Activated CD4-positive, alpha-beta T cell treated with anti-CD3 and anti-CD28 coated beads, Interleukin-2, Interleukin-6, amounts not matched to agents 100 ng/mL and 50 ng/mL, durations not matched to agents 16 hours and 8 hours (primary cell): ENCODE measurements around the gene VMP1.
A peak's percentile ranks its signal among the peaks of the same experiment; 100 is the strongest.
"Not testable (repeated sequence)": the region's sequence is repeated elsewhere in the genome, so short reads cannot be mapped to it uniquely, and the experiment has no call there.

Experiments used
- DNase-seq: peaks from one replicate; pipeline ENCODE4 v3.0.0-alpha.2; 2020

VMP1 gene

DNA sequence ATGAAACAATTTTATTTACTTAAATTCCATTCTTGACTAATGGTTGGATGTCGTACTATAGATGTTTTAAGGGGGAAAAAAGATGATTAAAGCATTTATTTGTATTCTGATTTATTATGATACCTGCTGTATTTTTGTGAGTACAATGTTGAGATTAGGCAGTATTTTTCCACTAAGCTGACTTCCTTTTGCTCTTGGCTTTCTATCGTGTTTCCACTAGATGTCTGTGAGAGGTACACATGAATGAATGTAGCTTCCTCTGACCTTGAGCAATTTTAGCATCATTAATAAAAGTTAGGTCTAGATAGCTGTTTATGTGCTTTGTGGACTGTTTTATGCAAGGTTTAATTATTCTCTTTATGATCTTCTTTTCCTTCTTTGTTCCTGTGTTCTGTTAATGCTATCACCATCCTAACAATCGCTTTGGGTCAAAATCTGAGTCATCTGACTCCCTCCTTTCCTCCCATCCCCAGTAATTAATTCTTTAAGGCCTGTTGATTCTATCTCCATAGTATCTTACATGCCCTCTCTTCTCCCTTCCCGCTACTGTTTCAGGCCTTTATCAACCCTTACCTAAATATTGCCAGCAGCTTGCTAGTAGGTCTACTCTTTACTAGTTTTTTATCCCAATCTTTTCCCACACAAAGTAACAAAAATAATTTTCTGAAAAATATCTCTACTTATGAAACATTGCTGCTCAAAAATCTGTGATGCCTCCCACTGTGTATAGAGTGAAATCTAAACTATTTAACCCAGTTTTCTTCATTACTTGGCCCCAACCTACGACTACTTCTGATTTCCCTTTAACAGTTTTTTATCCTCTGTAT, 76.0 kb downstream of the VMP1 start:
- DNase-seq: peak; percentile 57

DNA sequence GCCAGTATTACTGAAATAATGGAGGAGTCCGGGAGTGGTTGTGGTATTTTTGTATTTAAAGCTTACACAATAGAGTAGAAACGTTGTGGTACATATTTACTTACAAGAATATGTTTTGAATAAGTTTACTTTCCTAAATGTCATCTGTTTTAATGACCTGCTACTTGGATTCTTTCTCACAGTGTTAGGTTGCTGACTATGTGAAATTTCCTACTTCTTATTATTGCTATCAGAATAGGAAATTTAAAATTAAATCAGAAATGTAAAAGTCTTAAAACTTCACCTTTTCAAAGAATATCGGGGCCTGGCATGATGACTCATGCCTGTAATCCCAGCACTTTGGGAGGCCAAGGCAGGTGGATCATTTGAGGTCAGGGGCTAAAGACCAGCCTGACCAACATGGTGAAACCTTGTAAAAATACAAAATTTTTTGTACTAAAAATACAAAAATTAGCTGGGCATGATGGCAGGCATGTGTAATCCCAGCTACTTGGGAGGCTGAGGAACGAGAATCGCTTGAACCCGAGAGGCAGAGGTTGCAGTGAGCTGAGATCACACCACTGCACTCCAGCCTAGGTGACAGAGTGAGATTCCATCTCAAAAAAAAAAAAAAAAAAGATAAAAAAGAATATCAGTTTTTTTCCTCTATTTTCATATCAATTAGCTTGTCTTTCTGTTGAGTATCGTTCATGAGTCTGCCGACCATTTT, 77.8 kb downstream of the VMP1 start:
- peak; percentile 50 for DNase-seq

DNA sequence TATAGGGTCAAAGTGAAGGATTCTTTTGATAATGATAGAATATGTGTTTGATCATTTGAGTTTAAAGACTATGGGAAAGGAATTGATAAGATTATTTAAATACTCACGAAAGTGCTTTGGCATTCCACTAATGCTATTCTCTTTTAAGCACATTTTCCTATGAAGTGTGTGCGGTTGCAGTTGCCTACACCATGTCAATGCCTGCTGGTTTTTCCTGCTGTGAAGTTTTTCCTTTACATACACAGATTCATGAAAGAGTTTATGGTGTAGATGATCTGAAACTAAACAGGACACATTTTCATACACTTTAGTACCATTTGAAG, 78.7 kb downstream of the VMP1 start:
- no peak for DNase-seq

DNA sequence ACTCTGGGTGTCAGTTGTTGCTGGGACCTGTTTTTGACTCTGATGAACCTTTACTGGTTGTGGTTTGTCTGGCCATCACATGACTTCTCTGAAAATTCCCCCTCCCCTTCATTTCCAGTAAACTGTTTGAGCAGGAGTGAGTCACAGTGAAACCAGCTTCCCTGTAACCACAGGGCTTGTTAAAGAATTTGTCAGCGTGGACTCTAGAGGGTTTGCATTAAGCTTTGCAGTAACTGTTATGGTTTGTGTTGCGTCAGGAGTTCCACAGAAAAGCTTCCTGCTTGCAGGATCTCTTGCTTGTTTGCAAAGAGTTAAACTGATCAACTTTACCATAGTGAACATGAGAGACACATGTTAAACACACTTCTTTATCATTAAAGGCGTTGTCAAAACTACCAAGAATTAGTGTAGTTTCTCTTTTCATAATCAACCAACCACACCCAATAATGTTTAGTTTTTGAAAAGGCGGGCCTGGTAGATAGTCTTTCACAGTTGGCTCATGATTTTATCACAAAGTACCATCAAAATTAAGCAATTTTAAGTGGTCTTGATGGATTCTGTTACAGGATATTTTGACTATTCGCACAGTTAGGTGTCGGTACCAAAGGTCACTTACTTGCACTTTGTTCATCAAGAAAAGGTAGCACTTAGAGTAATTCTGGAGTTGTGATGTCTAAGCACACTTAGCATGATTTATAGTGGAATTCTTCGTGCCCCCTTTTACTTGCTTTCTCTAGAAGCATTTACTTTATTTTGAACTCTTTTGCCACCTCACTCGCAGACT, 79.3 kb downstream of the VMP1 start:
- DNase-seq: peak; percentile 97

DNA sequence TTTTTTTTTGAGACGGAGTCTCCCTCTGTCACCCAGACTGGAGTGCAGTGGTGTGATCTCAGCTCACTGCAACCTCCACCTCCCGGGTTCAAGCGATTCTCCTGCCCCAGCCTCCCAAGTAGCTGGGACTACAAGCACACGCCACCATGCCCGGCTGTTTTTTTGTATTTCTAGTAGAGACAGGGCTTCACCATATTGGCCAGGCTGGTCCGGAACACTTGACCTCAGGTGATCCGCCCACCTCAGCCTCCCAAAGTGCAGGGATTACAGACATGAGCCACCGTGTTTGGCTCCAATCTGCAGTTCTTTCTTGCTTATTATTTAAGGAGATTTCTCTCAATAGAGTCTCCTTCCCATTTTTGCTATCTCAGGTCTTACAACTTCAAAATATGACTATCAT, 82.4 kb downstream of the VMP1 start:
- not testable (repeated sequence) for DNase-seq

DNA sequence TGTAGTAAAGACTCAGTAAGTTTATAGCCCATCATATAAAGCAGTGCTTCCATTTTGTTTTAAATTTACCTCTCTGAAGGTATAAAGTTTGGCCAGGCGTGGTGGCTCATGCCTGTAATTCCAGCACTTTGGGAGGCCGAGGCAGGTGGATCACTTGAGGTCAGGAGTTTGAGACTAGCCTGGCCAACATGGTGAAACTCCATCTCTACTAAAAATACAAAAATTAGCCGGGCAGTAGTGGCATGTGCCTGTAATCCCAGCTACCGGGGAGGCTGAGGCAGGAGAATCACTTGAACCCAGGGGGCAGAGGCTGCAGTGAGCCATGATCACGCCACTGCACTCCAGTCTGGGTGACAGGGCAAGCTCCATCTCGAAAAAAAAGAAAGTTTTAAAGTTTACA, 83.0 kb downstream of the VMP1 start:
- not testable (repeated sequence) for DNase-seq

DNA sequence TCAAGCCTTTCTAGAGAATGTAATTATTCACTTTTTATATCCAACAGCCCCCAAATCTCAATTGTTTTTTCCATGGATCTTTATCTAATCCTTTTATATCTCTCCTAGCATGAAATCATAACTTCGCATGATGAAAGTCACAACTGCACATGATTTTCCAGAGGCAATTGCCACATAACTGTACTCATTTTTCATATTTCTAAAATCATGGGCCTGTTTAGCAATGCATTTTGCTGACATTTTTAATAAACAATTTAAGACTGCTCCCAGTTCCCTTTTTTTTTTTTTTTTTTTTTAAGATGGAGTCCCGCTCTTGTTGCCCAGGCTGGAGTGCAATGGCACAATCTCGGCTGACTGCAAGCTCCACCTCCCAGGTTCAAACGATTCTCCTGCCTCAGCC, 83.5 kb downstream of the VMP1 start:
- no peak for DNase-seq

DNA sequence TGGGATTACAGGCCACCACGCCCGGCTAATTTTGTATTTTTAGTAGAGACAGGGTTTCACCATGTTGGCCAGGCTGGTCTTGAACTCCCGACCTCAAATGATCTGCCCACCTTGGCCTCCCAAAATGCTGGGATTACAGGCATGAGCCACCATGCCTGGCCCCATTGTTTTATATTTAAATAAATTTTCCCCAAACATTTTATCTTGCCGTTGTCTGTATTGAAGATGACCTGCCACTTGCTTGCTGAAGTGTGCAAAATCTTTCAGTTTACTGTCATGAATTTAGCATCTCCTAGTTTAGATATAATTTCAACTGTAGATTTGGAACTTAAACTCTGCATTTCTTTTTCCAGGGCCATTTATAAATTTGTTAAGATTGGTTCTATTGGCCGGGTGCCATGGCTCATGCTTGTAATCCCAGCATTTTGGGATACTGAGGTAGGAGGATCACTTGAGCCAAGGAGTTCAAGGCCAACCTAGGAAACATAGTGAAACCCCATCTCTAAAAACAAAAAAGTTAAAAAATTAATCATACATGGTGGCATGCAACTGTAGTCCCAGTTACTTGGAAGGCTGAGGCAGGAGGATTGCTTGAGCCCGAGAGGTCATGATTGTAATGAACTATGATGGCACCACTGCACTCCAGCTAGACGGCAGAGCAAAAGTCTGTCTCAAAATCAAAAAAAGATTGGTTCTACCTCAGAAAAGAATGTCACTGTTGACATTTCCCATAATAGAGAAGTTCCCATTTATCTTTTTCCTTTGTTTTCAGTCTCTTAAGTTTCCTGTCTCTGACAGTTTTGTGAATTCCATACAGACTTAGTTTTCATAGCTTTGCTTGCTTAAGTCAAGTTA, 84.4 kb downstream of the VMP1 start:
- DNase-seq: no peak

DNA sequence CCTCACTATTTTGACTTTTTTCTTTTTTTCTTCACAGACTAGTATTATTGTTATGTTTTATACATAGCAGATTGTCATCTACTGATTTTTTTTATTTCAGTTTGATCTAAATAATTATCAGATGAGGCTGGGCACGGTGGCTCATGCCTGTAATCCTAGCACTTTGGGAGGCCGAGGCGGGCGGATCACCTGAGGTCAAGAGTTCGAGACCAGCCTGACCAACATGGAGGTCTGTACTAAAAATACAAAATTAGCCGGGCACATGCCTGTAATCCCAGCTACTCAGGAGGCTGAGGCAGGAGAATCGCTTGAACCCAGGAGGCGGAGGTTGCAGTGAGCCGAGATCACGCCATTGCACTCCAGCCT, 85.0 kb downstream of the VMP1 start:
- not testable (repeated sequence) for DNase-seq

DNA sequence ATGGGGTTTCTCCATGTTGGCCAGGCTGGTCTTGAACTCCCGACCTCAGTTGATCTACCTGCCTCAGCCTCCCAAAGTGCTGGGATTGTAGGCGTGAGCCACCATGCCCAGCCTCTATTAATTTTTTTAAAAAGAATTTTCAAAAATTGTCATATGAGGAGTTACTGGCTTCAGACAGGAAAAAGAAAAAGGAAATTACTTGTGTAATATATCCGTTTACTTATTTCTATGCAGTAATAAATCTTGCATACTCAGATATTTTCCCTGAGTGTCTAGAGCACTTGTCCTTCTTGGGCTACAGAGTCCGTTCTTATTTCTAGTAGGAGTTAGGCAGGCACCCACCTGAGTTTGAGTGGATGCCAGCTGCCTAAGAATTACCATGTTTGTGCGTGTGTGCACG, 85.8 kb downstream of the VMP1 start:
- DNase-seq: no peak

DNA sequence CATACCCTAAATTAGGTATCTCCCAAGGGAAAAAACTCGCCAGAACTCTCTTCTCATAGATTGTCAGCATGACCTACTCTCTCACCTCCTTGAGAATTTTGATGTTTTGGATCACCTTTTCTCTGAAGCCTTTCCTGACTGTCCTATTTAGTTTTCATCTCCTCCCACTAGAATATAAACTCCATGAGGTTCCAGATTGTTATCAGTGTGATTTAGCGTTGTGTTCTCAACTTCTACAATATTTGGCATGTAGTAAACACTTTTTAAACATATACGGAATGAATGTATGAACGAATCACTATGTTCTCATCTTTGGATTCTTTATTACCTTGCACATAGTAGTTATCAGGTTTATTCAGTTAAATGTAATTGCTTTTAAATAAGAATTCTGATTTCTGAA, 88.7 kb downstream of the VMP1 start:
- DNase-seq: no peak

DNA sequence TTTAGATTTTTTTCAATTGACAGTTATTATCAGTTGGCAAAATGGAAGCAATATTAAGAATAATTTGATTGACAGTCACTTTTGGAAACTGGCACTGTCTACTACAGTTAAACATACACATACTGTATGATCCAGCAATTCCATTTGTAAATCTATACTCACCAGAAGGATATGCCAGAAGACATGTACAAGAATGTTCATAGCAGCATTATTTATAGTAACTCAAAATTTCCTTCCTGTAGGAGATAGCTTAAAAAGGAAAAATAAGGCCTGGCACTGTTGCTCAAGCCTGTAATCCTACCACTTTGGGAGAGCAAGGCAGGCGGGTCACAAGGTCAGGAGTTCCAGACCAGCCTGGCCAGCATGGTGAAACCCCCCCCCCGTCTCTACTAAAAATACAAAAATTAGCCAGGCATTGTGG, 89.3 kb downstream of the VMP1 start:
- DNase-seq: no peak

DNA sequence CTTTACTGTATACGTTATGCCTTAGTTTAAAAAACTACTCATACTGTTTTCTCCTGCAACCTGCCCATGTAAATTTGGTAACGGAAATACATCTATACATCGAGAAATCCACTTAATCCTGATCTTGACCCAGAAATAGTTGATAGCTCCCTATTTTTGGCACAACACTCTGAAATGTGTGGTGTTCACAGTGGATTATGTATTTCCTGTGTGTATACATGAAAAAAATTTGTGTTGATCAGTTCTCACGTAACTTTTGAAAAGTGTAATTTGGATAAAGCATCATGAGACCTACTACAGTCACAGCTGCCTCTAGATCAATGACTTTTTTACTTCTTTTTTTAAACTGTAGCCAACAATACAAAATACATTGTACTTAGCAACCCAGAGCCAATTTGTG, 90.7 kb downstream of the VMP1 start:
- no peak for DNase-seq

DNA sequence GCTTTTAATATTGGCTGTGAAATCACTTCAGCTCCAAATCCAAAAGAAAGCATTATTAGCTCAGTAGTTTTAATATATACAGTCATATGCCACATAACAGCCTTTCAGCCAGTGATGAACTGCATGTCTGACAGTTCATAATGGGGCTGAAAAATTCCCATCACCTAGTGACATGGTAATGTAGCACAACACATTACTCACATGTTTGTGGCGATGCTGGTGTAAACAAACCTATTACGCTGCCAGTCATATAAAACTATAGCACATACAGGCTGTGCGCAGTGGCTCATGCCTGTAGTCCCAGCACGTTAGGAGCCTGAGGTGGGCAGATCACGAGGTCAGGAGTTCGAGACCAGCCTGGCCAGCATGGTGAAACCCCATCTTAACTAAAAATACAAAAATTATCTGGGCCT, 93.1 kb downstream of the VMP1 start:
- no peak for DNase-seq

DNA sequence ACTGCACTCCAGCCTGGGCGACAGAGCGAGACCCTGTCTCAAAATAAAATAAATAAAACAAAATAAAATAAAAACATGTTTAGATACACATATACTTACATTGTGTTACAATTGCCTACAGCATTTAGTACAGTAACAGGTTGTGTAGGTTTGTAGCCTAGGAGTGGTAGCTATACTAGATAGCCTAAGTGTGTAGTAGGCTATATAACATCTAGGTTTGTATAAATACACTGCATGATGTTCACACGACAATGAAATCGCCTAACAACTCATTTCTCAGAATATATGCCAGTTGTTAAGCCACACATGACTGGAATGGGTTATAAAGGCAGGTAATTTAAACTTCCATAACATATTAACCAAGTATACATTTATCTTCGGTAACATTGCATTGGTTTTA, 94.7 kb downstream of the VMP1 start:
- no peak for DNase-seq

DNA sequence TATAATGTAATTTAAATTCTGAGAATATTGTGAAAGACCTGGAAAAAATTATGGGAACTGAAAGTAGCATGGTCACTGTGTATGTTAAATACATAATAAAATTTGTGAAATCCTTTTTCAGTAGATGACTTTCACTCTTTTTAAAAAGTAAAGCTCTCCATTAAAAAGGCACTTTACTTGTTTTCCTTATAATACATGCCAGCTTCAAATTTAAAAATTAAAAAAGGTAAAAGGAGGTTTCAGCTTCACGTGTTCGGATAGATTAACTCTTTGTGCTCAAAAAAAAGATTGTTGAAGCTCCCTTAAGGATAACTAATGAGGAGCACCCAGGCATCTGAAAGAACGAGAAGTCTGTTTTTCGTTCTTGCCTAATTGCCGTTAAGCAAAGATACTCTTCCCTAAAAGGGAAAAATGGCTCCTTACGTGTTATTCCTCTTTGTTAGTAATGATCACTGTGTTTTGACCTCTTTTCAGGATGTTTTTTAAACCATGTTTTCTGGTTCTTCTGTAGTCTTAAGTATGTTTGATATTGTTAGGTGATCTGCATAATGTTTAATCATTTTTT, 97.5 kb downstream of the VMP1 start:
- no peak for DNase-seq

DNA sequence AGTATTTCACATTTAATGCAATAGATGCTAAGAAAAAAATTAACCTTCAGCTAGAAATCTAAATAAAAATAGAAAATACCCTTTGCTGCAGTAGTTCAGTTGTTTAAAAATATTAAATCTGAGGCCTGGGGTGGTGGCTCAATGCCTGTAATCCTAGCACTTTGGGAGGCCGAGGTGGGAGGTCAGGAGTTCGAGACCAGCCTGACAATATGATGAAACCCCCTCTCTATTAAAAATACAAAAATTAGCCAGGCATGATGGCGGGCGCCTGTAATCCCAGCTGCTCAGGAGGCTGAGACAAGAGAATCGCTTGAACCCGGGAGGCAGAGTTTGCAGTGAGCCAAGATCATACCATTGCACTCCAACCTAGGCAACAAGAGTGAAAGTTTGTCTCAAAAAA, 98.9 kb downstream of the VMP1 start:
- not testable (repeated sequence) for DNase-seq

DNA sequence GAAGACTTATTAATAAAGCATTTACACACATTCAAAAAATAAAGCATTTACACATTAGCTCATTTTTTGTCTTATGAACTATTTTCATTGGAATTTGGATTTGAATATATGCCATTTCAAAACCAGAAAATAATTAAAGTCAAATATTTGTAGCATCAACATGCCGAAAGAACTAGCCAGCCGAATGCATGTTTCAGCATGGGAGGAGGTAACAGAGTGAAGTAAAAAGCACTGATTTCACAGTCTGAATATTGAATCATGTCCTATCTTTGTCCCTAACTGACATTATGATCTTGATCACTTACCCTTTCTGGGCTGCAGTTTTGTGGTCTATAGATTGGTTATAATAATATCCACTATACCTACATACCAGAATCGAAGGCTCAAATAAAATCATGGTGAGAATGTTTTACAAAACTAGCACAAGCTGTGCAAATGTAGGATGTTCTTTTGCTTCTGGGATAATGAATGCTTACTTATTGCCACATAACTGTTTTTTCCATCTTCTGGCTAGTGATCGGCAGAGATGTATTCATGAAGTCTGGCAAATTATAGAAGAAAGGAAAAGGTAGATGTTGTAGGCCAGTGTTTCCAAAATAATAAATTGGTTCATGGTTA, 100.5 kb downstream of the VMP1 start:
- no peak for DNase-seq

DNA sequence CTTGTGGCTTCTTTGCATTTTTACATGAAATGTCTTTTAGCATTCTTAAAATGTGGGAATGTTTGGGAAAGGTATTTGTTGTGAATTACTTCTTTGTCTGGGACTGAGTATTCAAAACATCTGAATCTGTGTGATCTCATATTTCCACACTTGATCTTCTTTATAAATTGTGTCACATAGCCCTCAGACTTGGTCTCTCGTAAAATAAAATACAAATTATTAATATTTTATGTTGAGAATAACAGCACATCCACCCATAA, 103.4 kb downstream of the VMP1 start:
- no peak for DNase-seq

DNA sequence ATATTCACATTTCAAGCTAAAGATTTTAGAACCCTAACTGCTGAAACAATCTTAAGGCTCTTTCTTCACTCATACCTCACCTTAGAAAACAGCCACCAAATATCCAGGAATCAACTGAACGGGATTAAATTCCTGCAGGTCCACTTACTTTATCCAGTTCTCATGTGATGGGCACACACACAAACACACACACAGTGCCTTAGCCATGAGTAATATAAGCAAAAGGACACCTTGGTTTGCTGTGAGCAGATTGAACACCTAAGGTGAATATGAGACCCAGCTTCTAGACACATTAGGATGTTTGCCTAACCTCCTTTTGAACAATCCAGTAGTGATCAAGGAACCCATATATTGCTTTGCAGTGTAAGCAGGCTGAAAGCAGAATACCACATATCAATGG, 103.8 kb downstream of the VMP1 start:
- DNase-seq: no peak

DNA sequence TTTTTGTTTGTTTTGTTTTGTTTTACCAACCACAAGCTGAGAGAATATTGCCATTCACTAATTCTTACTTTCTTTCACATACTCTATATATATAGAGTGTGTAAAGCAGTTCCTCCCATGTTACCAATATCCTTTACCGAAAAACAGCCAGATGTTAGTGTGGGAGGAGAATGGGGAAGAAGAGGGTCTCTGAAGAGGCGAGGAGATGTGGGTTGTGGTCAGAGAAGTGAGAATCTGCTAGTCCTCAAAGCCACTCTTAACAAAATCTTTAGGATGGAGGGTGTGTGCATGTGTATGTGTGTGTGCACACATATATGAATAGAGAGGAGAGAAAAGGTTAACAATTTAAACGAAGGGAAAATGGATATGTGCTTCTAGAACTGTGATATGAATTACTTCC, 104.7 kb downstream of the VMP1 start:
- DNase-seq: no peak

DNA sequence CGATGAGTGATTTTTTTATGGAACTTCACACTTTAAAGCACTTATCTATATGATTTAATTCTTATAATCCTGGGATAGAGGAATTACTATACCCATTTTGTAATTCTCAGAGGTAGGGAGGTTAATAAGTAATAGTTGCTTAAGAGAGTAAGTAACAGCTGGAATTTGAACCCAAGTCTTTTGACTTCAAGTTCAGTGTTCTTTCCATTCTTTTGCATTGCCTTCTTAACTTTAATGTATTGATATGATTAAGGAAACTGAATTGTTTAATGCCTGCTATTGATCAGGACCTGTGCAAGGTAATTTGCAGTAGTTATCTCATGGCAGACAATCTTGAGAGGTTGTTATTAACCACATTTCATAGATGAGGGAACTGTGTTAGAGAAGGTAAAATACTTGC, 106.8 kb downstream of the VMP1 start:
- DNase-seq: no peak

DNA sequence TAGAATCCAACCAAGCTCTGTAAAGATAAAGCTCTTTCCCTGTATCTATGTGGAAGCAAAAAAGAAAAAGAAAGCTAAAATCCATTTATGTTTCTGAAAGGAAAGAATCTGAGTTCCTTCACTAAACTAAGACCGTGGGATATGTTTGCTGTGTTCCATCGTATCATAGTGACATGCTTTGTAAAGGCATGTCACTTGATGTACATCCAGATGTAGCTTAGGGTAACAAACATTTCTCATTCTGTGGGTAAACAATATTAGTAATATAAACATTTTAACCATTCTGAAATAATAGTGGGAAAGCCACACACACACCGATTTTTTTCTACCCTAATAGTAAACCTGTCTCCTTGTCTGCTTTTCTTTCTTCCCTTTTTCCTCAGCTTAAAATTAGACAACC, 107.2 kb downstream of the VMP1 start:
- DNase-seq: no peak
